Measurements from ENCODE around the gene TMEM132C. TPM values are rescaled to one million over a fixed set of nuclear protein-coding genes. Genes with fewer than 3 reads are reported as not detected.

TMEM132C gene
- total RNA-seq, 1 experiment from 2014 or later: not detected

- Mint-ChIP-seq H3K4me1 (no peaks in the 10 kb centered on the region), H3K36me3 (peaks cover 54% of the 10 kb centered on the region), H3K4me3 (no peak overlapping the region), H3K9me3 (peaks cover 48% of the 10 kb centered on the region), H3K27ac (no peak overlapping the region), H3K27me3 (ENCODE audit: low read depth) (peaks cover 4% of the 10 kb centered on the region; the same call in 1 of the 2 replicates)
- no peak for ATAC-seq
- TF ChIP-seq ZBTB43 (CRISPR knock-in tag; IDR thresholded peaks at IDR 0.05) (no peak), ZMAT4 (CRISPR knock-in tag; IDR thresholded peaks at IDR 0.05) (no peak), E2F5 (CRISPR knock-in tag; IDR thresholded peaks at IDR 0.05) (no peak), ZBTB21 (CRISPR knock-in tag; IDR thresholded peaks at IDR 0.05; ENCODE audit: borderline replicate concordance) (no peak), EMX1 (CRISPR knock-in tag; IDR thresholded peaks at IDR 0.05) (no peak), ZNF671 (CRISPR knock-in tag; IDR thresholded peaks at IDR 0.05) (no peak), GRHL2 (CRISPR knock-in tag; IDR thresholded peaks at IDR 0.05; ENCODE audit: insufficient replicate concordance, severe bottlenecking) (no peak), ATF3 (CRISPR knock-in tag; conservative IDR thresholded peaks at IDR 0.05) (no peak), E2F1 (CRISPR knock-in tag; IDR thresholded peaks at IDR 0.05) (no peak)
- CTCF ChIA-PET: no interaction called here
- no peak for DNase-seq (ENCODE audit: low spot score)
- POLR2A ChIA-PET: no interaction called here
Measured at GRCh38 chr12:128637642-128638606, 371.0 kb downstream of the TMEM132C start.

- Mint-ChIP-seq H3K36me3 (peaks cover 54% of the 10 kb centered on the region), H3K4me3 (no peak overlapping the region), H3K9me3 (peaks cover 47% of the 10 kb centered on the region), H3K4me1 (no peaks in the 10 kb centered on the region), H3K27ac (no peak overlapping the region), H3K27me3 (ENCODE audit: low read depth) (peaks cover 4% of the 10 kb centered on the region; the same call in 1 of the 2 replicates)
- DNase-seq (ENCODE audit: low spot score): no peak
- ATAC-seq: no peak
- ChIA-PET POLR2A (no interaction called here), CTCF (no interaction called here)
- TF ChIP-seq ATF3 (CRISPR knock-in tag; conservative IDR thresholded peaks at IDR 0.05): no peak
- no peak for TF ChIP-seq ZNF232 (CRISPR knock-in tag; IDR thresholded peaks at IDR 0.05)
- TF ChIP-seq NR3C1 (CRISPR knock-in tag; conservative IDR thresholded peaks at IDR 0.05; ENCODE audit: low read depth): no peak
- no peak for TF ChIP-seq TCF7 (CRISPR knock-in tag; IDR thresholded peaks at IDR 0.05; ENCODE audit: low read depth)
- no peak for TF ChIP-seq HMGXB4 (CRISPR knock-in tag; IDR thresholded peaks at IDR 0.05)
- no peak for TF ChIP-seq RELA (CRISPR knock-in tag; IDR thresholded peaks at IDR 0.05; ENCODE audit: borderline replicate concordance)
- no peak for TF ChIP-seq HMGA2 (CRISPR knock-in tag; IDR thresholded peaks at IDR 0.05)
- TF ChIP-seq ZNF532 (CRISPR knock-in tag; IDR thresholded peaks at IDR 0.05; ENCODE audit: borderline replicate concordance): no peak
- no peak for TF ChIP-seq RORB (CRISPR knock-in tag; IDR thresholded peaks at IDR 0.05)
- no peak for TF ChIP-seq CREB1 (CRISPR knock-in tag; IDR thresholded peaks at IDR 0.05)
- TF ChIP-seq MXD4 (CRISPR knock-in tag; IDR thresholded peaks at IDR 0.05; ENCODE audit: borderline replicate concordance): no peak
- TF ChIP-seq EMX1 (CRISPR knock-in tag; IDR thresholded peaks at IDR 0.05): no peak
- no peak for TF ChIP-seq ZNF138 (CRISPR knock-in tag; conservative IDR thresholded peaks at IDR 0.05)
- no peak for TF ChIP-seq IRF2 (CRISPR knock-in tag; IDR thresholded peaks at IDR 0.05; ENCODE audit: borderline replicate concordance, low read depth)
- TF ChIP-seq FOXP1 (CRISPR knock-in tag; IDR thresholded peaks at IDR 0.05; ENCODE audit: borderline replicate concordance): no peak
- TF ChIP-seq ZNF121 (CRISPR knock-in tag; IDR thresholded peaks at IDR 0.05): no peak
Measured at GRCh38 chr12:128639089-128639488, 372.1 kb downstream of the TMEM132C start.

Measured in WTC11 (cell line).